GM23338 (cell line): Measurements from ENCODE around the gene SMG7.

Experiments
- CREB1 ChIP-seq: fragments of 250-450 bp; sonication (Bioruptor Pico); IDR thresholded peaks from 2 replicates; pipeline ENCODE4 v1.5.0; 2020; ENCODE audit warnings: low read depth, mild to moderate bottlenecking, moderate library complexity
- EZH2 ChIP-seq: fragments of 200-600 bp; sonication (generic); IDR thresholded peaks from one replicate; pipeline ENCODE4 v1.8.0; 2017; ENCODE audit warnings: antibody characterized with exemption, mild to moderate bottlenecking, low read depth; ENCODE audit not compliant: unreplicated experiment
- JUNB ChIP-seq: IDR thresholded peaks from one replicate; pipeline ENCODE4 v1.6.1; 2016; ENCODE audit warnings: antibody characterized with exemption; ENCODE audit not compliant: unreplicated experiment
- POLR2AphosphoS5 ChIP-seq: IDR thresholded peaks from 2 replicates; pipeline ENCODE4 v1.6.1; 2016; ENCODE audit warnings: antibody characterized with exemption, low read depth
- ZNF331 ChIP-seq: fragments of 250-450 bp; sonication (Bioruptor Pico); IDR thresholded peaks from 2 replicates; pipeline ENCODE4 v1.5.0; 2020; ENCODE audit warnings: low read depth, mild to moderate bottlenecking, moderate library complexity
- TF ChIP-seq, protein P1 (sequence below), 2 experiments: fragments of 200-600 bp in 1 of 2; sonication (generic) in 1 of 2; conservative IDR thresholded peaks; 2 replicates each; pipeline versions ENCODE4 v1.5.1 to v1.6.1; 2016 to 2017; ENCODE audit warnings: antibody characterized with exemption in 2 of 2, low read depth in 2 of 2, mild to moderate bottlenecking in 2 of 2, moderate library complexity in 1 of 2
- TF ChIP-seq, protein P2 (sequence below): IDR thresholded peaks from one replicate; pipeline ENCODE4 v1.6.1; 2018; ENCODE audit warnings: antibody characterized with exemption; ENCODE audit not compliant: unreplicated experiment

DNA sequence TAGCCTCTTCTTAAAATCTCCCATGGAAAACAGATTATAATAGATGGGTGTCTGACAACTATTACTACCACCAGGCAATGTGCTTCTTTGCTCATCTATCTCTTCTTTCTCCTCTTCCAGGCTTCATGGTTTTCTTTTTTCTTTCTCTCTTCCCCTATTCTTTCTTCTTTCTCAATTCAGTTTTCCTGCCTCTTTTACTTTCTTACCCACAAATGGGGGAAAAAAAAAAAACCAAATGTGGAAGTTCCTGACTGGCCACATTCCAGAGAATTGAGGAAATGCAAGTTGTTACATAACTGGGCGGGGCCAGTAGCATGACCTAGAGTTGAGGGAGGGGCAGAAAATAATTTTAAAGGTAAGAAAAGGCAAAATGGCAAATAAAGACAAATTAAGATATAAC, 10.9 kb upstream of the SMG7 start:
- TF ChIP-seq CREB1 (CRISPR knock-in tag) (no peak), EZH2 (no peak), POLR2AphosphoS5 (no peak), ZNF331 (CRISPR knock-in tag) (no peak), JUNB (no peak)
- TF ChIP-seq, protein P1, sequence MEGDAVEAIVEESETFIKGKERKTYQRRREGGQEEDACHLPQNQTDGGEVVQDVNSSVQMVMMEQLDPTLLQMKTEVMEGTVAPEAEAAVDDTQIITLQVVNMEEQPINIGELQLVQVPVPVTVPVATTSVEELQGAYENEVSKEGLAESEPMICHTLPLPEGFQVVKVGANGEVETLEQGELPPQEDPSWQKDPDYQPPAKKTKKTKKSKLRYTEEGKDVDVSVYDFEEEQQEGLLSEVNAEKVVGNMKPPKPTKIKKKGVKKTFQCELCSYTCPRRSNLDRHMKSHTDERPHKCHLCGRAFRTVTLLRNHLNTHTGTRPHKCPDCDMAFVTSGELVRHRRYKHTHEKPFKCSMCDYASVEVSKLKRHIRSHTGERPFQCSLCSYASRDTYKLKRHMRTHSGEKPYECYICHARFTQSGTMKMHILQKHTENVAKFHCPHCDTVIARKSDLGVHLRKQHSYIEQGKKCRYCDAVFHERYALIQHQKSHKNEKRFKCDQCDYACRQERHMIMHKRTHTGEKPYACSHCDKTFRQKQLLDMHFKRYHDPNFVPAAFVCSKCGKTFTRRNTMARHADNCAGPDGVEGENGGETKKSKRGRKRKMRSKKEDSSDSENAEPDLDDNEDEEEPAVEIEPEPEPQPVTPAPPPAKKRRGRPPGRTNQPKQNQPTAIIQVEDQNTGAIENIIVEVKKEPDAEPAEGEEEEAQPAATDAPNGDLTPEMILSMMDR (conservative IDR thresholded peaks at IDR 0.05; ENCODE audit: low read depth in 2 of 2), result no peak
- TF ChIP-seq, protein P2, sequence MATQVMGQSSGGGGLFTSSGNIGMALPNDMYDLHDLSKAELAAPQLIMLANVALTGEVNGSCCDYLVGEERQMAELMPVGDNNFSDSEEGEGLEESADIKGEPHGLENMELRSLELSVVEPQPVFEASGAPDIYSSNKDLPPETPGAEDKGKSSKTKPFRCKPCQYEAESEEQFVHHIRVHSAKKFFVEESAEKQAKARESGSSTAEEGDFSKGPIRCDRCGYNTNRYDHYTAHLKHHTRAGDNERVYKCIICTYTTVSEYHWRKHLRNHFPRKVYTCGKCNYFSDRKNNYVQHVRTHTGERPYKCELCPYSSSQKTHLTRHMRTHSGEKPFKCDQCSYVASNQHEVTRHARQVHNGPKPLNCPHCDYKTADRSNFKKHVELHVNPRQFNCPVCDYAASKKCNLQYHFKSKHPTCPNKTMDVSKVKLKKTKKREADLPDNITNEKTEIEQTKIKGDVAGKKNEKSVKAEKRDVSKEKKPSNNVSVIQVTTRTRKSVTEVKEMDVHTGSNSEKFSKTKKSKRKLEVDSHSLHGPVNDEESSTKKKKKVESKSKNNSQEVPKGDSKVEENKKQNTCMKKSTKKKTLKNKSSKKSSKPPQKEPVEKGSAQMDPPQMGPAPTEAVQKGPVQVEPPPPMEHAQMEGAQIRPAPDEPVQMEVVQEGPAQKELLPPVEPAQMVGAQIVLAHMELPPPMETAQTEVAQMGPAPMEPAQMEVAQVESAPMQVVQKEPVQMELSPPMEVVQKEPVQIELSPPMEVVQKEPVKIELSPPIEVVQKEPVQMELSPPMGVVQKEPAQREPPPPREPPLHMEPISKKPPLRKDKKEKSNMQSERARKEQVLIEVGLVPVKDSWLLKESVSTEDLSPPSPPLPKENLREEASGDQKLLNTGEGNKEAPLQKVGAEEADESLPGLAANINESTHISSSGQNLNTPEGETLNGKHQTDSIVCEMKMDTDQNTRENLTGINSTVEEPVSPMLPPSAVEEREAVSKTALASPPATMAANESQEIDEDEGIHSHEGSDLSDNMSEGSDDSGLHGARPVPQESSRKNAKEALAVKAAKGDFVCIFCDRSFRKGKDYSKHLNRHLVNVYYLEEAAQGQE, result no peak
